GM12874 (cell line): ENCODE measurements around the gene SYT2.

Source experiments
- CTCF ChIP-seq: IDR thresholded peaks from 2 replicates; pipeline ENCODE4 v1.5.1; 2011; ENCODE audit warnings: low read depth, mild to moderate bottlenecking, control low read depth, low read length, moderate library complexity; ENCODE audit not compliant: insufficient read depth

SYT2 gene

DNA sequence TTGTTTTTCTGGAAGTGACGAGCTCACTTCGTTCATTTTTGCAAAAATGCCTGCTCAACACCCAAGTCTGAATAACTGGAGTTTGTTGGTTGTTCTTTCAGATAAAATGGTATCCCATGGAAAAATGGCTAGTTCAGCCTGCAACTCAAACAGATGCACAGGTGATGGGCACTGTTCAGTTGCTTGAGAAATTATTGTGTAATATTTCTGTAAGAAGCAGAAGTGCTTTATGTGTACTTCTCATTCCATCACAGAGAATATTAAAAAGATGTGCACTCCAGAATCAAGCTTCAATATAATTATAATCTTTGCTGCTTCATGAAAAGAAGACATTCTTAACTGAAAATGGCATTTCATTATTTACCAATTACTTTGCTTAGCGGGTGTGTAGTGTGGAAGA lies 9.1 kb downstream of the SYT2 start:
- TF ChIP-seq CTCF, result no peak

DNA sequence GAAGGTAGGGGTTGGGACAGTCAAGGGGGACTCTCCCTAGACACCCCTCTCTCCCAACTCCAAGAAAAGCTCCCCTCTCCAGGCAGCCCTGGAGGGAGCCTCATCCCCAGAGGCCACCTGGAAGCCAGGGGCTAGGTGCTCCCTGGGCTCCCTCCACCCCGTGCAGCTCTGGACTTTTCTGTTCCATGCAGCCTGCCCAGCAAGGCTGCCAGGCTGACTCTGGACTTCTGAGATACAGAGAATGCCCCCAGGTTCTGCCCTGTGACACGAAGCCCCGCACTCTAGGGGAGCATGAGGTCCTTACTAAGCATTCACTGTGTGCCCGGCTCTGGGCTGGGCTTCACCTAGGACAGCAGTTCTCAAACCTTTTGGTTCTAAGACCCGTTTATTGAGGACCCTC lies 10.2 kb downstream of the SYT2 start:
- no peak for TF ChIP-seq CTCF

DNA sequence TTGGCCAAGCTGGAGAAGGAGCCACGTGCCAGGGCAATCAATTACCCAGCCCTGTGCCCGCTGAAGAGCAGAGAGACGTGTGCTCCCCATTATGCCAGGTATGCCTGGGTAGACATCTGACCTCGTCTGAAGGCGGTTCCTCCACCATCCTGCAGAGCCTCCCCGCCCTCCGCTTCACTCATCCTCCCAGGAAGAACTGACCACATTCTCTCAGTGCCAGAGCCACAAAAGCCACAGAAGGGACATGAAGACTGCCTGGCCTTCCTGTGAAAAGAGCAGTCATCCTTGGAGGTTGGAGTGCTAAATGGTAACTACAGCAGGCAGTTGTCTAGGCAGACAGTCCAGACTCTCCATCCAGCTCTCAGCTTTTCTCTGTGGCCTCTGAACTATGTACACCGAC lies 12.0 kb downstream of the SYT2 start:
- TF ChIP-seq CTCF, result no peak

DNA sequence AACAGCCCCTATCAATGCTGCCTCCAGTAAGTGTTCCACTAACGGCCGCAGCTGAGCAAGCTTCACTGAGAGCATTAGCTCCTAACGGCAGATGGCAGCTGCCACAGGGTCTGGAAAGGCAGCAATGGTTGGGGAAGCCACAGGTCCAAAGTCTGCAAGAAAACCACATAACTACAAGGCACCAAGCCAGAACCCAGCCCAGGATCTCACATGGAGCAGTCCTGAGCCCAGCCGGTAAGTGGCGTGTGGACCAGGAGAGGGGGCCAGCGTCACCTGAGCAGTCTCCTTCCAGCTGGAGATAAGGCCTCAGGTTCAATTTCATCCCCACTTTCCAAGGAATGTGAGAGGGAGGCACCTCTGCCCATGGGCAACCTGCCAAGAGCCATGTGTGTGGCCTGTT lies 13.2 kb downstream of the SYT2 start:
- no peak for TF ChIP-seq CTCF

DNA sequence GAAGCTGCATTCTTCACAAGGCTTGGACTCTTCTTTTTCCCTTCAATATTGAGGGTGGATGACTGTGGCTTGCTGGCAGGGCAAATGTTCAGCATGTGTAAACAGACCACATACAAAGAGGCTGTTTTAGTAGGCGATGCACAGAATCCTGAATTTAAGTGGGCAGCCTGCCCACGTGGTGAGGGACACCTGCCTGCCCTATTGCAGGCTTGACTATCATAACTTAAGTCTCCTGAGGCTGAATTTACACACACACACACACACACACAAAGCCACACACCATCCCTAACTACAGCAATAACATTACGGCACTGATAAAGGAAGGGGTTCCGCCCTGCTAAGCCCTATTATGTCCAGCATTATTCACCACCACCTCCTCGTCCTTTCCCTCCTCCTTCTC lies 15.9 kb downstream of the SYT2 start:
- no peak for TF ChIP-seq CTCF

DNA sequence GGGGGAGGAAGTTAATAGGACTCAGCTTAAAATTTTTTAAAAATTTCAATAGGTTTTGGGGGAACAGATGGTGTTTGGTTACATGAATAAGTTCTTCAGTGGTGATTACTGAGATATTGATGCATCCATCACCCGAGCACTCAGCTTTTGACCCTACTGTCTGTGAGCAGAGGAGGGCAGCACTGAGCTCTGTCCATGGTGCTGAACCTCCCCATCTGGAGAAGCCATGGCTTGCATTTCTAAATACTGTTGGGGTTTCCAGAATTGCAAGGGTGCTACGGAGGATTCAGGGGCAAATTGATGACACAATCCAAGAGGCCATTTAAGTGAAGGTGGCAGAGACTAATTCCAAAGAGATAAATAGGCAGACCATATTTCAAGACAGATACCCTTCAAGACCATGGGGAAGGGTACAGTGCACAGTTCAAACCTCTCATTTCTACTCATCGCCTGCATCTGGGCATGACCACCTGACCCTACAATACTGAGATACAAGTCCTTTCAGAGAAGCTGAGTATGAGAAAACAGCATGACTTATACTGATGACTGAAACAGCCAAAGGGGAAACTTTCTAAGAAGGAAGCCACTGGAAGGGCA lies 17.2 kb downstream of the SYT2 start:
- peak; percentile 15; the same call in 1 of the 2 replicates for TF ChIP-seq CTCF

DNA sequence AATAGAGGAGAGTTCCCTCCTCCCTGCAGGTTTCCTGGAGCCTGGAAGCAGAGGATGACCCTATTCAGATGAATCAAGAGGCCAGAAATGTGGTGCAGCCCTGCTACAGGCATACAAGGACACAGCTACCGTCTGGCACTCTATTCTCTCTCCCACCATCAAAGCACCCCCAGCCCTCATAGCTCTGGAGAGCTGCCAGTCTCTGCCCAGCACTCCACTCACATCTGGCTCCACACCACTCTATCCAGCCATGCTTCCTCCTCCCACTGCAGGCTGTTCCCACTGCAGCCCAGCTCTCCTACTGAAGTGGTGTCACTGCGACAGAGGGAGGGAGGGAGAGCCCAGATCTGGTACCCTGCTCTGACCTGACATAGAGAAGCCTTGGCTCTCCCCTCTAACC lies 18.4 kb downstream of the SYT2 start:
- no peak for TF ChIP-seq CTCF
